GM19193 (cell line): Measurements from ENCODE around the gene SNPH.

Experiments used
- POLR2A ChIP-seq: IDR thresholded peaks from 4 replicates; pipeline ENCODE4 v1.6.1; 2011; ENCODE audit not compliant: insufficient read depth, insufficient read length; ENCODE audit errors: extremely low read depth

The SNPH gene

DNA sequence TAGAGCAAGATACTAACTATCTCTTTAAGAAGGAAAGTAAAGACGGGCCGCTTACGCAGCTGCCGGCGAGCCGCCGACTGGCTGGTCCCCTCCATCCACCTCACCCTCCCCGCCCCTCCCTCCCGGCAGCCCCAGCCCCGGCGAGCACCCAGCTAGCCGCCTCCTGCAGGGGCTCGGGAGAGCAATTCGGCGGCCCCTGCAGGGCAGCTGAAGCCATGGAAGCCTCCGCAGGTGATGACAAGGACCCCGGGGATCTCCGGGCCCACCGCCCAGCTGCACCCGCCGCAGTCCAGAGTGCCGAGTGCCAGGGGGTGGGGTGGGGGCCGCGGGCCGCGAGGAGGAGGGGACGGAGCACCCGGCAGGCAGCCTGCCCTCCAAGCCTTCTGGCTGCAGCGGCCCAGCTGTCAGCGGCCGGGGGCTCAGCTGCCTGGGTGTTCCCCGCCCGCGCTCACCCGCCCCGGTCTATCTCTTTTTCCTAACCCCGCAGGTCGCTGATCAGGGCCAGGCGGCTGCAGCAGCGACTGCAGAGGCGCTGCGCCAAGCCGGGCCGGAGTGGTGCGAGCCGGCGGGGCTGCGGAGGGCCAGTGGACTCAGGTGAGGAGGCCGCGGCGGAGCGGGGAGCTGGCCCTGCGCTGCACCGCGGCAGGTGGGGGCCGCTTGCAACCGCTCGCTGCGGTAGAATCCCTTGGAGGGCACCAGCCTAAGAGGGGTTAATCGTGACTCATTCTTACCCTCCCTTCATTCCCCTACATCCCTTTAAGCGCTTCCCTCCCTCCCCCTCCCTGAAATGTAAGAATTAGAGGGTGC is at the start of gene SNPH:
Gene SNPH, plus strand, starts transcription at position 128 of the 807 bp plus-strand sequence. CDS start 29,946 bp downstream, outside the sequence.
- no peak for TF ChIP-seq POLR2A

- no peak for TF ChIP-seq POLR2A
Observed at GRCh38 chr20:1224205-1224890, 41.7 kb upstream of the SNPH start.

- no peak for TF ChIP-seq POLR2A
Observed at GRCh38 chr20:1225263-1225782, 40.8 kb upstream of the SNPH start.

- TF ChIP-seq POLR2A = no peak
Observed at GRCh38 chr20:1225783-1226654, 40.1 kb upstream of the SNPH start, which contains the start of gene RAD21L1. Gene RAD21L1, plus strand, starts transcription at chr20:1226044. Its CDS starts 2,410 bp downstream, at chr20:1228454.

- TF ChIP-seq POLR2A = no peak
Observed at GRCh38 chr20:1229541-1229940, 36.6 kb upstream of the SNPH start.

DNA sequence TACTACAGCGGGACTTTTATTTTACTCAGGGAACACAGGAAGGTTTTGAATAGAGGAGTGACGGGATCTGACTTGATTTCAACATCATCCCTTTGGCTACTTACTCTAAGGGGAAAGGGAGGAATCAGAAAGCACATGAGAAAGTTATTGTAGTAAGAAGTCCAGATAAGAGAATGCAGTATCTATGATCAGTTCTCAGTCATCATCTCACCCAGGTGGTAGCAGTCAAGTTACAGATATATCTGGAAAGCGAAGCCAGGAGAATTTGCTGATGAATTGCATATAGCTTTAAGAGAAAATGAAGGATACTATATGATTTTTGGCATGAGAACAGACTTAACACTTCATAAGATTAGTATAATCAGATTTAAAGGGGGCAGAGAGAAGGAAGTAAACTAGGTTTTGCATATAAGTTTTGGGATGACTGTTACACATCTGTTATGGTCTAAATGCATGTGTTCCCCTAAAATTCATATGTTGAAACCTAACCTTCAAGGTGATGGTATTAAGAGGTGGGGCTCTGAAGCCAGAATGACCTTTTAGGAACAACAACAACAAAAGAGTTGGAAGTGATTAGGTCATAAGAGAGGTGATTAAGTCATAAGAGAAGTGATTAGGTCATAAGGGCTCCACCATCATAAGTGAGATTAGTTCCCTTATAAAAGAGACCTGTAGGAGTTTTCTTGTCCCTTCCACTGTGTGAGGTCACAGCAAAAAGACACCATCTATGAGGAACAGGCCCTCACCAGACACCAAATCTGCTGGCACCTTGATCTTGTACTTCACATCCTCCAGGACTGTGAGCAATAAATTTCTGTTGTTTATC is 33.6 kb upstream of the SNPH start:
- TF ChIP-seq POLR2A = no peak

DNA sequence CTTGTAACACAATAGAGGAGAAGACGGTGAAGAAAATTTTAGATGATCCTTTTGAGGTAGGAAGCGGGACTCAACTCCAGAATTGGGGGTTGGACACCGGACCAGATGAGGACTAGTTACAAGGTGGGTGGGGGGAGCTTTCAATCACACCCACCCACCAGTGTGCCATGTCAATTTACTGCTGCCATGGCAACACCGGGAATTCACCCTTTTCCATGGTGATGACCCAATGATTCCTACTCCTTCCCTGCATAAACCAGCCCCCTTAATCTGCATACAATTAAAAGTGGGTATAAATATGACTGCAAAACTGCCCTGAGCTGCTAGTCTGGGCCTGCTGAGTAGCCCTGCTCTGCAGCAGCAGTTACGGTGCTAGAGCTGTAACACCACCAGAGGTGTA is 25.5 kb upstream of the SNPH start:
- TF ChIP-seq POLR2A = no peak

DNA sequence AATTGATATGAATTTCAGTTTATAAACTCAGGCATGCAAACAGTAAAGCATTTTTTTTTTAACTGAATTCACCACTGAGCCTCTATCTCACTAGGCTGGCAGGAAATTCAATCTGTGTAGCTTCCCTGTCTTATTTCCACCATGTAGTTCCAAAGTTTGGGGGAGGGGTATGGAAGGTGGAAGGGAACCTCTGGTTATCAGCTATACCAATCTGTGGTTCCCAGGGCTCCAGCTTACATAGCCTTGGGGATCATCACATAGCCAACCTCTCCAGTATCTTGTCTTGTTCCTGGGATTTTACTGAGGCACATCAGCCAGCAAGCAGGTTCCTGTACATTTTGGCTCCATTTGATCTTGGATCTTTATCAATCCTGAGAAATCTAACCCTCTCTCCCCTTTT is 24.6 kb upstream of the SNPH start:
- no peak for TF ChIP-seq POLR2A

GRCh38 chr20:1242099-1242498 is 24.0 kb upstream of the SNPH start:
- TF ChIP-seq POLR2A = no peak

- TF ChIP-seq POLR2A = no peak
Observed at GRCh38 chr20:1242530-1242929, 23.6 kb upstream of the SNPH start.

- TF ChIP-seq POLR2A = no peak
Observed at GRCh38 chr20:1245578-1245977, 20.5 kb upstream of the SNPH start.

GRCh38 chr20:1247689-1248088 is 18.4 kb upstream of the SNPH start:
- no peak for TF ChIP-seq POLR2A

DNA sequence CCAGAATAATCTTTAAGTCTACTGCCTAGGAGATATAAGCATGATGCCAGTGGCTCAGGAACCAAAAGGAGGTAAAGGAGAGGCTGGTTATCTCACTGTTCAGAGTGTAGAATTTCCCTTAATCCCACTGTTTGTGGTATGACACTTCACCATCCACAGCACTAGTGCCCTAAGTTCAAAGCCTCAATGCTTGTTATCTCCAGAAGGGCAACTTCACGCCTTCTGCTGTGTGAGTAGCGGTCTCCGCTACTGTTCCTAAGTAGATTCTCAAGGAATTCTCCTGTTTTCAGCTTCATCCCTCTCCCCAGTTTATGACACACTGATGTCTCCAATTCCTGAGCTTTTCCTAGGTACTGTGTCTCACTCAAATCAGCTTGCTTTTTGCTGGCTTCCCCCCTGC is 13.7 kb upstream of the SNPH start:
- no peak for TF ChIP-seq POLR2A

GRCh38 chr20:1254254-1254653 is 11.8 kb upstream of the SNPH start:
- no peak for TF ChIP-seq POLR2A
